Uterus (tissue), 4 donors: ENCODE measurements around the gene POLA1. TPM values are rescaled to one million over a fixed set of nuclear protein-coding genes. Genes with fewer than 3 reads are reported as not detected.

Source experiments
- DNase-seq, 2 donors: peaks; one replicate each; pipeline ENCODE4 v3.0.0-alpha.2; 2019 to 2020
- H3K27ac ChIP-seq, 2 donors: fragments of 200-600 bp; sonication (generic); 1 replicate in 1 of 2; 2 replicates in 1 of 2; pipeline ENCODE4 v1.5.1; 2016 to 2018
- H3K27me3 ChIP-seq, 2 donors: fragments of 200-600 bp; sonication (generic); one replicate each; pipeline ENCODE4 v1.5.1; 2018 to 2019; ENCODE audit warnings: control low read depth in 1 of 2
- H3K36me3 ChIP-seq, 2 donors: fragments of 200-600 bp; sonication (generic); one replicate each; pipeline ENCODE4 v1.5.1; 2019; ENCODE audit warnings: control low read depth in 1 of 2
- H3K4me1 ChIP-seq, 2 donors: fragments of 200-600 bp; sonication (generic); one replicate each; pipeline ENCODE4 v1.5.1; 2018 to 2019; ENCODE audit warnings: control low read depth in 1 of 2
- H3K4me3 ChIP-seq, 2 donors: fragments of 200-600 bp; sonication (generic); 1 replicate in 1 of 2; 2 replicates in 1 of 2; pipeline ENCODE4 v1.5.1; 2018 to 2019; ENCODE audit warnings: mild to moderate bottlenecking in 1 of 2
- H3K9me3 ChIP-seq, 2 donors: fragments of 200-600 bp; sonication (generic); one replicate each; pipeline ENCODE4 v1.5.1; 2019; ENCODE audit warnings: control low read depth in 1 of 2
- CTCF ChIP-seq, 4 experiments: fragments of 200-600 bp in 2 of 4; fragments of 450-650 bp in 2 of 4; sonication (generic) in 2 of 4; IDR thresholded peaks; one replicate each; pipeline ENCODE4 v1.5.1; 2016 to 2019; ENCODE audit warnings: antibody characterized with exemption in 4 of 4, mild to moderate bottlenecking in 2 of 4, moderate library complexity in 1 of 4
- POLR2A ChIP-seq, 2 donors: fragments of 450-650 bp; IDR thresholded peaks; one replicate each; pipeline ENCODE4 v1.6.1; 2016; ENCODE audit warnings: antibody characterized with exemption in 2 of 2, mild to moderate bottlenecking in 1 of 2, moderate library complexity in 1 of 2
- intact Hi-C: fragments of 100-400 bp; cut with DNase I; formaldehyde crosslinking; loops from one replicate; pipeline ENCODE4 v1.15.1; 2023; ENCODE audit warnings: low total_unique reads
- total RNA-seq, 4 donors: library from RNA; depleted of rRNA in 3 of 4; stranded (reverse); fragments of >200 nt in 3 of 4; gene quantifications; one replicate each; pipeline versions ENCODE4 v1.1.0 to v1.2.4, GENCODE V29; 2014 to 2023
- donor health status: DM: yes; HTN: yes; CAD: no.

POLA1 gene
- total RNA-seq, 4 donors from 2014 or later: 11.8 to 78.2 (median 26.3) TPM

- Histone ChIP-seq H3K27ac (no peak overlapping the region), H3K27me3 (no peaks in the 10 kb centered on the region), H3K4me3 (no peak overlapping the region), H3K9me3 (no peaks in the 10 kb centered on the region), H3K4me1 (no peaks in the 10 kb centered on the region), H3K36me3 (no peaks in the 10 kb centered on the region)
- intact Hi-C loops: no loop called here
- DNase-seq: no peak
- no peak for TF ChIP-seq CTCF (IDR thresholded peaks at IDR 0.05)
- no peak for TF ChIP-seq POLR2A (IDR thresholded peaks at IDR 0.05)
Observed at GRCh38 chrX:24789047-24789446, 95.3 kb downstream of the POLA1 start.

DNA sequence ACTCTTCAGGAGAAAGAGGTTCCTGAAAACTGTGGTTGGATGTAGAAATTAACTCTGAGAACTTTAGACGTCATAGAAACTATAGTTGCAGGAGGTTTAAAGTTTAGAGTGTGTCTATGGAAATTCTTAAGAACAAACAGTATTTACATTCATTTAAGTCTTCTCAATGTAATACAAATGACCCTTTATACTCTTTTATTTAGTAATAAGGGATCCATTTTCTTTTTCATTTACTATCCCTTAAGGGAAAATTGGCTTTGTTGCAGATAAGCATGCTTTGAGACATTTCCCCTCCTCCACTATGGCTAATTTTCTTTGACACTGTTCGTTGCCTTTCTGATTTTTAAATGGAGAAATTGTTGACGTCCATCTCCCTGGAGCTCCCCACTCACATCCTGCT lies 96.4 kb downstream of the POLA1 start:
- DNase-seq: no peak
- H3K4me3 ChIP-seq: no peak overlapping the region
- no peaks in the 10 kb centered on the region for H3K9me3 ChIP-seq
- intact Hi-C loops: no loop called here
- TF ChIP-seq CTCF (IDR thresholded peaks at IDR 0.05) (no peak), POLR2A (IDR thresholded peaks at IDR 0.05) (no peak)
- H3K27me3 ChIP-seq: no peaks in the 10 kb centered on the region
- H3K27ac ChIP-seq: no peak overlapping the region
- H3K36me3 ChIP-seq: no peaks in the 10 kb centered on the region
- H3K4me1 ChIP-seq: no peaks in the 10 kb centered on the region

- no peaks in the 10 kb centered on the region for H3K36me3 ChIP-seq
- H3K9me3 ChIP-seq: no peaks in the 10 kb centered on the region
- no peak overlapping the region for H3K4me3 ChIP-seq
- no peaks in the 10 kb centered on the region for H3K4me1 ChIP-seq
- no peak overlapping the region for H3K27ac ChIP-seq
- TF ChIP-seq CTCF (IDR thresholded peaks at IDR 0.05) (no peak), POLR2A (IDR thresholded peaks at IDR 0.05) (no peak)
- H3K27me3 ChIP-seq: no peaks in the 10 kb centered on the region
- DNase-seq: no peak
- intact Hi-C loops: no loop called here
Observed at GRCh38 chrX:24796204-24796603, 102.5 kb downstream of the POLA1 start.

DNA sequence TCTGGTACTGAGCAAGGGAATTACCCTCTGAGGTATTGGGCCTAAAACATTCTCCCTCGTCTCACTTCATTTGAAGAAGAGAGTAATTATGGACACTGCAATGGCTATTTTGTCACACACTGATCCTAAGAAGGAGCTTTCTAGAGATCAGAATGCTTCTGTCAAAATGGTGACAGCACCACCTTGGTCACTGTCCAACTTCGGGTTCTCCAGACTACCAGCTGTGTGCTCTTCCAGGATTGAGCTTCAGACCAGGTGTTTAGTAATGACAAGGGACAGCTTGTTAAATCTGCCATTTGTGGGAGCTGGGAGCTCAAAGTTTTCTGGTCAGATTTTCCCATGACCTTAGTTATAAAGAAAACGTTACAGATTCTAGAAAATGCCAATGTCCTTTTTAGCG lies 105.4 kb downstream of the POLA1 start:
- TF ChIP-seq CTCF (IDR thresholded peaks at IDR 0.05): no peak
- TF ChIP-seq POLR2A (IDR thresholded peaks at IDR 0.05): no peak
- H3K9me3 ChIP-seq: no peaks in the 10 kb centered on the region
- no peak overlapping the region for H3K4me3 ChIP-seq
- intact Hi-C loops: no loop called here
- no peaks in the 10 kb centered on the region for H3K36me3 ChIP-seq
- H3K27me3 ChIP-seq: no peaks in the 10 kb centered on the region
- no peaks in the 10 kb centered on the region for H3K4me1 ChIP-seq
- no peak for DNase-seq
- H3K27ac ChIP-seq: no peak overlapping the region

- Histone ChIP-seq H3K27me3 (no peaks in the 10 kb centered on the region), H3K4me1 (no peaks in the 10 kb centered on the region), H3K9me3 (no peaks in the 10 kb centered on the region), H3K4me3 (no peak overlapping the region), H3K36me3 (no peaks in the 10 kb centered on the region), H3K27ac (no peak overlapping the region)
- intact Hi-C loops: no loop called here
- TF ChIP-seq CTCF (IDR thresholded peaks at IDR 0.05) (no peak), POLR2A (IDR thresholded peaks at IDR 0.05) (no peak)
- DNase-seq: no peak
Observed at GRCh38 chrX:24799565-24799964, 105.8 kb downstream of the POLA1 start.
